ENCODE measurements around the gene ZGLP1.

DNA sequence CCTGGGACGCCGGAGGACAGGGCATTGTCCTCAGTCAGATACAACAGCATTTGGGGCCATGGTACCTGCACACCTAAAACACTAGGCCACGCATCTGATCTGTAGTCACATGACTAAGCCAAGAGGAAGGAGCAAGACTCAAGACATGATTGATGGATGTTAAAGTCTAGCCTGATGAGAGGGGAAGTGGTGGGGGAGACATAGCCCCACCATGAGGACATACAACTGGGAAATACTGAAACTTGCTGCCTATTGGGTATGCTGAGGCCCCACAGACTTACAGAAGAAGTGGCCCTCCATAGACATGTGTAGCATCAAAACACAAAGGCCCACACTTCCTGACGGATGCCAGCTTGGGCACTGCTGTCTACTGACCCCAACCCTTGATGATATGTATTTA is 24.2 kb downstream of the ZGLP1 start:
- no peak for TF ChIP-seq POLR2A (IDR thresholded peaks at IDR 0.05)
- TF ChIP-seq, protein P1, sequence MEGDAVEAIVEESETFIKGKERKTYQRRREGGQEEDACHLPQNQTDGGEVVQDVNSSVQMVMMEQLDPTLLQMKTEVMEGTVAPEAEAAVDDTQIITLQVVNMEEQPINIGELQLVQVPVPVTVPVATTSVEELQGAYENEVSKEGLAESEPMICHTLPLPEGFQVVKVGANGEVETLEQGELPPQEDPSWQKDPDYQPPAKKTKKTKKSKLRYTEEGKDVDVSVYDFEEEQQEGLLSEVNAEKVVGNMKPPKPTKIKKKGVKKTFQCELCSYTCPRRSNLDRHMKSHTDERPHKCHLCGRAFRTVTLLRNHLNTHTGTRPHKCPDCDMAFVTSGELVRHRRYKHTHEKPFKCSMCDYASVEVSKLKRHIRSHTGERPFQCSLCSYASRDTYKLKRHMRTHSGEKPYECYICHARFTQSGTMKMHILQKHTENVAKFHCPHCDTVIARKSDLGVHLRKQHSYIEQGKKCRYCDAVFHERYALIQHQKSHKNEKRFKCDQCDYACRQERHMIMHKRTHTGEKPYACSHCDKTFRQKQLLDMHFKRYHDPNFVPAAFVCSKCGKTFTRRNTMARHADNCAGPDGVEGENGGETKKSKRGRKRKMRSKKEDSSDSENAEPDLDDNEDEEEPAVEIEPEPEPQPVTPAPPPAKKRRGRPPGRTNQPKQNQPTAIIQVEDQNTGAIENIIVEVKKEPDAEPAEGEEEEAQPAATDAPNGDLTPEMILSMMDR (IDR thresholded peaks at IDR 0.05 in 8 of 11, conservative IDR thresholded peaks at IDR 0.05 in 3 of 11) = no peak
